Ishikawa (cell line): ENCODE results near the gene IMMP1L.

Experiments used
- CEBPB ChIP-seq: IDR thresholded peaks from 2 replicates; pipeline ENCODE4 v1.6.1; 2012
- CREB1 ChIP-seq: IDR thresholded peaks from 2 replicates; pipeline ENCODE4 v1.6.1; 2012; ENCODE audit warnings: low read depth
- EGR1 ChIP-seq: IDR thresholded peaks from 2 replicates; pipeline ENCODE4 v1.6.1; 2012
- EP300 ChIP-seq: IDR thresholded peaks from 2 replicates; pipeline ENCODE4 v1.6.1; 2012; ENCODE audit warnings: borderline replicate concordance
- FOXM1 ChIP-seq: IDR thresholded peaks from 2 replicates; pipeline ENCODE4 v1.6.1; 2012; ENCODE audit warnings: low read depth, borderline replicate concordance
- MAX ChIP-seq: IDR thresholded peaks from 2 replicates; pipeline ENCODE4 v1.6.1; 2012
- NFIC ChIP-seq: IDR thresholded peaks from 2 replicates; pipeline ENCODE4 v1.6.1; 2012
- RAD21 ChIP-seq: IDR thresholded peaks from 2 replicates; pipeline ENCODE4 v1.6.1; 2012; ENCODE audit warnings: low read depth
- TAF1 ChIP-seq: IDR thresholded peaks from 2 replicates; pipeline ENCODE4 v1.6.1; 2012; ENCODE audit warnings: low read depth, mild to moderate bottlenecking
- TCF12 ChIP-seq: IDR thresholded peaks from 2 replicates; pipeline ENCODE4 v1.6.1; 2012; ENCODE audit warnings: low read depth
- TEAD4 ChIP-seq: IDR thresholded peaks from 2 replicates; pipeline ENCODE4 v1.6.1; 2012
- USF1 ChIP-seq: IDR thresholded peaks from 2 replicates; pipeline ENCODE4 v1.6.1; 2012
- YY1 ChIP-seq: IDR thresholded peaks from 2 replicates; pipeline ENCODE4 v1.6.1; 2012; ENCODE audit warnings: low read depth
- ZBTB7A ChIP-seq: IDR thresholded peaks from 2 replicates; pipeline ENCODE4 v1.6.1; 2012; ENCODE audit warnings: low read depth
- TF ChIP-seq, protein P1 (sequence below): IDR thresholded peaks from 2 replicates; pipeline ENCODE4 v1.6.1; 2012; ENCODE audit warnings: low read depth, mild to moderate bottlenecking

IMMP1L gene

GRCh38 chr11:31484497-31484896, 24.9 kb downstream of the IMMP1L start:
- TF ChIP-seq USF1 = no peak
- TF ChIP-seq NFIC = no peak
- TF ChIP-seq EP300 = no peak
- TF ChIP-seq MAX = no peak
- no peak for TF ChIP-seq TEAD4
- no peak for TF ChIP-seq RAD21
- no peak for TF ChIP-seq TCF12
- TF ChIP-seq TAF1 = no peak
- no peak for TF ChIP-seq CREB1
- no peak for TF ChIP-seq FOXM1
- TF ChIP-seq, protein P1, sequence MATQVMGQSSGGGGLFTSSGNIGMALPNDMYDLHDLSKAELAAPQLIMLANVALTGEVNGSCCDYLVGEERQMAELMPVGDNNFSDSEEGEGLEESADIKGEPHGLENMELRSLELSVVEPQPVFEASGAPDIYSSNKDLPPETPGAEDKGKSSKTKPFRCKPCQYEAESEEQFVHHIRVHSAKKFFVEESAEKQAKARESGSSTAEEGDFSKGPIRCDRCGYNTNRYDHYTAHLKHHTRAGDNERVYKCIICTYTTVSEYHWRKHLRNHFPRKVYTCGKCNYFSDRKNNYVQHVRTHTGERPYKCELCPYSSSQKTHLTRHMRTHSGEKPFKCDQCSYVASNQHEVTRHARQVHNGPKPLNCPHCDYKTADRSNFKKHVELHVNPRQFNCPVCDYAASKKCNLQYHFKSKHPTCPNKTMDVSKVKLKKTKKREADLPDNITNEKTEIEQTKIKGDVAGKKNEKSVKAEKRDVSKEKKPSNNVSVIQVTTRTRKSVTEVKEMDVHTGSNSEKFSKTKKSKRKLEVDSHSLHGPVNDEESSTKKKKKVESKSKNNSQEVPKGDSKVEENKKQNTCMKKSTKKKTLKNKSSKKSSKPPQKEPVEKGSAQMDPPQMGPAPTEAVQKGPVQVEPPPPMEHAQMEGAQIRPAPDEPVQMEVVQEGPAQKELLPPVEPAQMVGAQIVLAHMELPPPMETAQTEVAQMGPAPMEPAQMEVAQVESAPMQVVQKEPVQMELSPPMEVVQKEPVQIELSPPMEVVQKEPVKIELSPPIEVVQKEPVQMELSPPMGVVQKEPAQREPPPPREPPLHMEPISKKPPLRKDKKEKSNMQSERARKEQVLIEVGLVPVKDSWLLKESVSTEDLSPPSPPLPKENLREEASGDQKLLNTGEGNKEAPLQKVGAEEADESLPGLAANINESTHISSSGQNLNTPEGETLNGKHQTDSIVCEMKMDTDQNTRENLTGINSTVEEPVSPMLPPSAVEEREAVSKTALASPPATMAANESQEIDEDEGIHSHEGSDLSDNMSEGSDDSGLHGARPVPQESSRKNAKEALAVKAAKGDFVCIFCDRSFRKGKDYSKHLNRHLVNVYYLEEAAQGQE = no peak
- TF ChIP-seq ZBTB7A = no peak
- no peak for TF ChIP-seq EGR1
- TF ChIP-seq CEBPB = no peak
- no peak for TF ChIP-seq YY1

GRCh38 chr11:31480930-31481329, 28.5 kb downstream of the IMMP1L start:
- no peak for TF ChIP-seq NFIC
- TF ChIP-seq YY1 = no peak
- no peak for TF ChIP-seq FOXM1
- TF ChIP-seq CREB1 = no peak
- no peak for TF ChIP-seq RAD21
- no peak for TF ChIP-seq TCF12
- no peak for TF ChIP-seq EGR1
- no peak for TF ChIP-seq CEBPB
- no peak for TF ChIP-seq USF1

DNA sequence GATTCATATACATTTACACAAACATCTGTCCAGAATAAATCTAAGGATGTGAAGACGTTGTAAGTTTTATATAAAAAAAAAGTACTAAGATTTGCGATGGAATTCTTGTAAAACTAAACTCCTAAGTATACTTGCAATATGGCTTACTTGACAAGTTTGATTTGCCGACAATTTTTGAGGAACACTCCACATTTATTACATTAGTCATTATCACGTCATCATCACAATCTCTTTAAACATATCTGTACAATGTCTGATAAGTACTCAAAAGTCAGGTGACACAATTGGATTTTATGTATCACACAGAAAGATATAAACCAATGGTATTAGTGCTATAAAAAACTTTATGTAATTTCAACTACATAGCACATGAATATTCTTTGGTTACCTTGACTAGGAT, 30.4 kb downstream of the IMMP1L start:
- TF ChIP-seq CREB1 (no peak), YY1 (no peak), USF1 (no peak), TAF1 (no peak), TCF12 (no peak), MAX (no peak), RAD21 (no peak), EP300 (no peak), ZBTB7A (no peak), CEBPB (no peak), TEAD4 (no peak), EGR1 (no peak), NFIC (no peak)
- TF ChIP-seq, protein P1 = no peak

- TF ChIP-seq FOXM1 (no peak), RAD21 (no peak), NFIC (no peak), USF1 (no peak), MAX (no peak)
Observed at GRCh38 chr11:31478223-31478590, 31.2 kb downstream of the IMMP1L start.

- no peak for TF ChIP-seq NFIC
- TF ChIP-seq CREB1 = no peak
- no peak for TF ChIP-seq YY1
- TF ChIP-seq TEAD4 = no peak
- TF ChIP-seq, protein P1 = no peak
- no peak for TF ChIP-seq ZBTB7A
- no peak for TF ChIP-seq TAF1
- TF ChIP-seq FOXM1 = no peak
- TF ChIP-seq EGR1 = no peak
- TF ChIP-seq RAD21 = no peak
Observed at GRCh38 chr11:31477528-31478222, 31.7 kb downstream of the IMMP1L start.
